Pulmonary artery endothelial cell (primary cell): ENCODE measurements around the gene CCRL2. TPM values are rescaled to one million over a fixed set of nuclear protein-coding genes. Genes with fewer than 3 reads are reported as not detected.
A peak's percentile ranks its signal among the peaks of the same experiment; 100 is the strongest.
"Not testable (repeated sequence)": the region's sequence is repeated elsewhere in the genome, so short reads cannot be mapped to it uniquely, and the experiment has no call there.

ENCODE experiments used
- DNase-seq: peaks from one replicate; pipeline ENCODE4 v3.0.0-alpha.2; 2011; ENCODE audit warnings: low read depth, low spot score
- total RNA-seq: library from RNA; depleted of rRNA; stranded (reverse); fragments of >200 nt; gene quantifications from 2 replicates; pipeline ENCODE4 v1.2.3, GENCODE V29; 2014

Gene CCRL2
- total RNA-seq, 1 donor from 2014 or later, result 6.4 TPM

- no peak for DNase-seq
Measured at GRCh38 chr3:46378426-46378942, 28.6 kb upstream of the CCRL2 start.

DNA sequence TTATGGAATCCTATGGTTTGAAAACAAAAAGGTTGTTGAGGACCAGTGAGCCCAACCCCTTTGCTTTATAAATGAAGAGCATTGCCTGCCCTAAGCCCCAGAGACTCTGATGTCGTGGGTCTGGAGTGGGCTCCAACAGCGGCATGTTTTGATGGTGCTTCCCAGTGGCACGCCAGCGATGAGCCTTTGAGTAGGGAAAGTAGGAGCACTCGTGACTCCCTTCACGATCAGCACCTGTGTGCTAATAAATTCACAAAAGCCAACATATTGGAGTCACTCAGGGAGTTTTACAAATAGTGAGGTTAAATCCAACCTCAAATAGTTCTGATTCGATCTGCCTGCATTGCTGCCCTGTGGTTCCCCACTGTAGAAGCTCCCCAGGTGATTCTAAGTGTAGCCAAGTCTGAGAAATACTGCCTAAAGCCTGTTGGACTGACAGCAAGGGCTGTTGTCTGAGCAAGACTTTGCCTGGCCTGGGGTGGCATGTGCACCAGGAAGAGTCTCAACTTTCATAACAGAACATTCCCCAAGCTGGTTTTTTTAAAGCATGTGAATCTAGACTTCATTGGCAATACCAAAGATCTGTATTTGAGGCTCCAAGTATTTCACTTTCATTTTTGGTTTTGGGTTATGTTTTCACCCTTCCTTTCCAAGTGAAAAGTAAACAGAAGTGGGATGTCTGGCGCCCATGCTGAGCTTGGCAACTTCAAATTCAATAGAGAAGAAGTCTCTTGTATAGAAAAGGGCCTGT, 26.4 kb upstream of the CCRL2 start:
- no peak for DNase-seq

- DNase-seq, result no peak
Measured at GRCh38 chr3:46381625-46382024, 25.4 kb upstream of the CCRL2 start.

DNA sequence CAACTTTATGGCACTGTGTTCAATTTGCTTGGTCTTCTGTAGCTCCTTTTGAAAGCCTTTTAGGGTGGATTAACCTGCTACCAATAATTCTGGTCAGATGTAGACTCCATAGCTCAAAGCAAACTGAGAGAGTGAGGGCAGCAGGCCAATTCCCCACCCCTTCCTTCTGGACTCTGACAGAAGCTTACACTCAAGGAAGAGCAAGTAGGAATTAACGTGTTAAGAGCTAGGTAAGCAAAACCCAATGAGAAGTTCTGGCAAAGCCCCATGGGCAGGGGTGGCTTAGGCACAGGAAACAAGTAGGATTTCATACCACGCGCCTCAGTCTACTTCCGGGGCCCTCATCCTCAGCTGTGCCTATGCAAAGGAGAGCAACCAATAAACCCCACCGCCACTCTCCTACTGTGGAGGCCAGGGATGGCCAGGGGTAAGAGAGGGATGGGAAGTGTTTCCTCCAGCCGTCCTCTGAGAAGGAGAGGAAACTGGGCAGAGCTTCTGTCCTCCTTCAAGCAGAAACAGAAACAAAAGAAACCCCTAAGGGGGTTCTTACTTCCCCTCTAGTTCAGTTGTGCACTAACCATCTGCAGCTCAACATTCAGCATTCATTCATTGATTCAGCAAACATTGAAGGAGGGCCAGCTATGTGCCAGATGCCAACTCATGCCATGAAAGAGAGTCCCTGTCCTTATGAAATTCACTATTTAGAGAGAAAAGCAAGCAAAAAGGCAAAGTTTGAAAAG, 23.7 kb upstream of the CCRL2 start:
- no peak for DNase-seq

GRCh38 chr3:46383951-46384330, 23.1 kb upstream of the CCRL2 start:
- no peak for DNase-seq

DNA sequence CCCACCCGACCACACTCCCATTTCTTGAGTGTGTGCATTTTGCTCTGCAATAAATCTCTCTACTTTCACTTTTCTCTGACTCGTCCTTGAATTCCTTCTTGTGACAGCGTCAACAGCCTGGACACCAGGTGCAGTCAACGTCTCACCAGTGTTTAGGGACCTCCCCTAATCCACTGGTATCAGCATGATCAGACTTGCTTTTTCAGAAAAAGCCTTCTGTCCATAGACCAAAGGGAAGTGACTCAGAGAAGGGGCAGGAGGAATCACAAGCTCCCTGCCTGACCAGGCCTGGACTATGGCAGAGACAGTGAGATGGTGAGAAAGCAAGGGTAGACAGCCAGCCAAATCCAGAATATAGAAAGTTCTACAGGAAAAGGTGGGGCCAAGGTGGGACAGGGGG, 20.9 kb upstream of the CCRL2 start:
- DNase-seq, result peak; percentile 41

GRCh38 chr3:46388847-46389246, 18.2 kb upstream of the CCRL2 start:
- not testable (repeated sequence) for DNase-seq

GRCh38 chr3:46389306-46389705, 17.8 kb upstream of the CCRL2 start:
- DNase-seq, result no peak

DNA sequence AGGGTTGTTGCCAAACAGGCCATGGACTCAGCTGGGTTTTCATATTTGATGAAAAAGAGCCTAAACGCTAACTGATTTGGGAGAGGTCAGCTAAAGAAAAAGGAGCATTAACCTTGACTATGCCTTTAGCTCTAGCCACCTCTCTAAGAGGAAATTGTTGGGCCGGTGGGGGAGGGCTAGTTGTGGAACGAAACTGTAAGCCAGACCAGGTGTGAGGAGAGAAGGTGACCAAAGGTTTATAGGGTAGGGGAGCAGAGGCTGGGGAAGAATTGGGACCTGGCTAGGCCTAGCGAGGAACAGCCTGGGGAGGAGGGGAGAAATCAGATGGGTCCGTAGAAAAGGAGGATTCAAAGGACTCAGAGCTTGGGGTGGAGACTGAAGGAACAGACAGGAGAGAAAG, 15.5 kb upstream of the CCRL2 start:
- DNase-seq, result not testable (repeated sequence)

- DNase-seq, result no peak
Measured at GRCh38 chr3:46393011-46393410, 14.0 kb upstream of the CCRL2 start.

DNA sequence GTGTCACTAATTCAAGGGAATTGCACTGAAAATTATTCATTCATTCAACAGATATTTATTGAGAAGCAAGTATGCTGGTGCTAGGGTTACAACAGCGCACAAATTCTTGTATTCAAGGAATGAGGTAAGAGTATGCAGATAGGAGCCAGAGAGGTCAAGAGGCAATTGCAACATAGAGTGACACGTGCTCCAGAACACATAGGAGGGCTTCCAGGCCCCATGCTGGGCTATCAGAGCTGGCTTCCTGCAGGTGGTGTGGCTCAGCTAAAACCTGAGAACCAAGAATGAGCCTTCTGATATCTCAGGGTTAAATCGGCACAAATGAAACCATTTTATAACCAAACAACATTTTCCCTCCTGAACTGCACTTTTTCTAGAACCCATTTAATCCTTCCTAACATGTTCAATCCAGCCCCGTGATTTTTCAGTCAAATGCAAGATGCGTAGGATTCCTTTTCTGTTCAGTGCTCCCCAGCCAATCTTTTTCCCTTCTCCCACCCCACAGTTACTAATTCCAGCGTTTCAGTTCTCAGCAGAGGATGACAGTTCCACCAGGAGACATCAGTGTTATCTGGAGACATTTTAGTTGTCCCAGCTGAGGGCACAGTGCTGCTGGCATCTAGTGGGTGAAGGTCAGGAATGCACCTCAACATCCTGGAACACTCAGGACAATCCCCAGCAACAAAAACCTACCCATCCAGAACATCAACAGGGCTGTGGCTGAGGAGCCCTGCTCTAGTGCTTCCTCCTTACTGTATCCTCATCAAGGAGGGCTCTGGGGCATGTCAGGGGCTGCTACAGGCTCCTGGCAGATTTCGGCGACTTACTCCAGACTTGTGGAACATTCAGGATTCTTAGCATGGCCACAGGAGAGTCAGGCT, 13.3 kb upstream of the CCRL2 start:
- no peak for DNase-seq

DNA sequence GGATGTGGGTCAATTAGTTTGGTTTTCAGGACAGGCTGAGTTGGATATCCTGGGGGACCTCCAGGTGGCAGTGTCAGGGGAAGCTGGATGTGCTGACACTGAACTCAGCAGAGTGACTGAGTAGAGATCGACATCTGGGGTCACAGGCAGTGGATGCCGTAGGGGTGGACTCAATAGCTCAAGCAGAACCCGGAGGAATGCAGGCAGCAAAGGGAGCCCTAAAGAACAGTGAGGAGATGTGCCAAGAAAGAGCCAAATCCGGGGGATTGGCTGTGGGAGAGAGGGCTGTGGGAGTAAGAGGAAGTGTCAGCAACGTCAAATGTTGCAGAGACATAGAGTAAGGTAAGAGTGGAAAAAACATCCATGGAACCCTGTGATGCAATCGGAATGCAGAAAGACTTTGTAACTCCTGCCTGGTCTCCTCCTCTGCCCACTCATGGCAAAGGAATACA, 11.8 kb upstream of the CCRL2 start:
- no peak for DNase-seq

DNA sequence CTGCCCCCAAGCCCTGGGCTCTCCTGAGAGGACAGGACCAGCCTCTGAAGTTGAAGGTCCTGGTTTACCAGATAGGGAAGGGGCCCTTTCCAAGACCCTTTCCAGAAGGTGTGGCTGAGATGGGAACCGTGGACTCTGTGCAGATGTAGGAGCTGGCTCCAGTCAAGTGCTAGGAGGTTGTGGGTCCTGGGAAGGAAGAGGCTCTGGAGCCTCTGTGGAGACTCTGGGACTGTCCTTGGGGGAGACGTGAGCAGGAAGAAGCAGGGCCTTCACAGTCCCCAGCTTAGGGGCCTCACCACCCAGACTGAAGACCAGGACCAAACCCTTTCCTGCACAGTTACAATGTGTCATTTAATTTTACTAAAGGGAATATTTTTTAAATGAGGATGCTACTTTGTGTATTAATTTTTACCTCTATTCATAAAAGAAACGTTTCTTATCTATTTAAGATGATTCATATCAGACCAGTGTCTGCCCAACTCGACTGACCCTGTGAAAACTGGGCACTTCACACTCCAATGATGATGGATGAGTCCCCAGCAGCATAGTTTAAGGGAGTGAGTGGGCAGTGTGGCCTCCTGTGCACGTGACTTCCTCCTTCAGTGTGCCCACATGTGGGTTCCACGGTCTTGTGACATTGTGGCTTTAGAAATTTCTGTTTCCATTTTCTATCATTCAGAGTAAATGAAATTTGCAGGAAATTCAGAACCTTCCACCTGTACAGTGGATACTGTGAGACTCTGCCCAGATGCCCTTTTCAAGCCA, 11.1 kb upstream of the CCRL2 start:
- no peak for DNase-seq

DNA sequence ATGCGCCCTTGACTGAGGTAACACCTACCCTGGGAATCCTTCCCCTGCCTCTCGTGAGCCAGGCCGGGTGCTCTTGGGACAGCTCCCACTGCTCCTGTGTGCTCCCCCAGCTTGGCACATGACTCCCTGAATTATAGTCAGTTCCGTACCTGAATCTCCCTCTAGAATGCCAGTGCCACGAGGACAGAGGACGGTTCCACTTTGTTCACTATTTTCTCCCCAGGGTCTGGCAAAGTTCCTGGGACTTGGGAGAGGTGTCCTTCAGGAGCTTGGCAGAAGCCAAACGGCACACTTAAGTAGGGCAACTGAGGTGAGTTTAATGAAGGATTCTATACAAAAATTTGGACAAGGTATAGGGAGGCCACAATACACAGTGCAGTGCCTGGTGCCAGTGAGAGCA, 9.9 kb upstream of the CCRL2 start:
- DNase-seq, result no peak

- DNase-seq, result no peak
Measured at GRCh38 chr3:46398186-46398955, 8.7 kb upstream of the CCRL2 start.

- no peak for DNase-seq
Measured at GRCh38 chr3:46399098-46399497, 8.0 kb upstream of the CCRL2 start.

DNA sequence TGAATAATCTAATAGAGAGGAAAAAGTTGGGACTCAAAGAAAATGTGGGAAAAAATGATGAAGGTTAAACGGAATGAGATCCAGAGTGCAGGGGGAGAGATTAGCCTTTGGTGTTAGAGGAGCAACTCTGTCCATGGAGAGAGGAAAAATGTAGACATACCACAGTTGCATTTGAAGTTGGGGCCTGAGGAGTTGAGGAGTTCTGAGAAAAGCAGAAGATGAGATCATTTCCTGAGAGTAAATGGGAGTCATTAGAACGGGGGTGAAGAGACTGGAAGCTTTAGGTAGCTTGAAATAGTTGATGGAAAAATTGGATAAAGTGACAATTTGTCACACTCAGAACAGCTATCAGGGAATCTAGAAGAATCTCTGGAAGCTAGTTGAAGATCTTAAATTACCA, 7.5 kb upstream of the CCRL2 start:
- no peak for DNase-seq

DNA sequence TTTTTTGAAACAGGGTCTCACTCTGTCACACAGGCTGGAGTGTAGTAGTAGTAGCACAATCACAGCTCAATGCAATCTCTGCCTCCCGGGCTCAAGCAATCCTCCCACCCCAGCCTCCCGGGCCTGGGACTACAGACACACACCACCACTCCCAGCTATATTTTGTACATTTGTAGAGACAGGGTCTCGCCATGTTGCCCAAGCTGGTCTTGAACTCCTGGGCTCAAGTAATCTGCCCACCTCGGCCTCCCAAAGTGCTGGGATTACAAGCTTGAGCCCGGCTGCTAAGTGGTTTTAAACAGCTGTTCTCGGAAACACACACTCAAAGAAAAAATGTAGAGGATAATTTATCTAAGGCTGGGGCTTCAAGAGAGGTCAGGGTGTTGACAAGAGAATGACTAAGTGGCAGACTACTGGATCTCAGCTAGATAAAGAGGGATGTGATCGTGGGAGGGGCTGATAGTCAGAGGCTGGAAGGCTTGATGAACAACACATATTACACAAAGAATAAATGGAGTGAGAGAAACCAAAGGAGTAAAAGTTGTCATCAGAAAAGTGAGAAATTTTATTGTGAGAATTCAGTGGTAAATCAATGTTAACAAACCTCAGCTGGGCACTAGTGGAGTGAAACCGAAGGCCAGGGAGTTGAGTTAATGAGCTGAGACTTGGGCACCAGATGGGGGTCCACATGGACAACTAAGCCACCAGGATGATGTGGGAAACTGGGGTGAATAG, 6.9 kb upstream of the CCRL2 start:
- DNase-seq, result peak; percentile 36

DNA sequence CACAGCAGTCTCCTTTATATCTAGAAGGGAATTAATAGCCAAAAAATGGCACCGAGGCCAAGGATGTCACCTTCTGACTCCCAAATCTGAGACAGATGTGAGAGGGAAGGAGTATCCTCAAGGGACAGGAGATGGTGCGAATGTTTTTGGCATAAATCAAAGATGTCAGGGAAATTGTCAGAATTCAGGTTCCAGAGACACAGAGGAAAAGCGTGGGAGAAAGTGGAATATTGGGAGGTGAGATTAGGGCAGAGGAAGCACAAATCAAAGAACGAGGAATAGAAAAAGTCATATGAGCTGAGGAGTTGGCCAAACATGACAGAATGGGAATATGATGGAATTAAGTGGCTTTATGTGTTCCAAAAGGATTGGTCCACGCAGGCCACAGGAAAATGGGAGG, 6.2 kb upstream of the CCRL2 start:
- DNase-seq, result no peak

DNA sequence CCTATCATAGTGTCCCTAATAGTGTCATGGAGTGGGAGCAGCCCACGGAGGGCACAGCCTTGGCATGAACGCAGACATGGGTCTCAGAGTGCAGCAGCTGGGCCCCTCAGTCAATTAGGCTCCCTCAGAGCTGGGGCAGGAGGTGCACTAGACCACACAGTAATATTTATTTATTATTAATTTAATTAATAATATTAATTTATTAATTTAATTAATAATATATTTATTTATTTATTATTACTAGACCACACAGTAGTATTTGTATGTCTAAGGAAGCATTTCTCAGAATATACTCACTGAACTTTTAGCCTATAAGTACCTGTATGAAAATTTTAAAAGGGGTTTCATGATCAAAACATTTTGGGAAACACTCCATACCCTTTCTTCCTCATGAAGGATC, 5.5 kb upstream of the CCRL2 start:
- DNase-seq, result no peak
